ENCODE results near the gene RNF113A.
"Not testable (repeated sequence)": the region's sequence is repeated elsewhere in the genome, so short reads cannot be mapped to it uniquely, and the experiment has no call there.

DNA sequence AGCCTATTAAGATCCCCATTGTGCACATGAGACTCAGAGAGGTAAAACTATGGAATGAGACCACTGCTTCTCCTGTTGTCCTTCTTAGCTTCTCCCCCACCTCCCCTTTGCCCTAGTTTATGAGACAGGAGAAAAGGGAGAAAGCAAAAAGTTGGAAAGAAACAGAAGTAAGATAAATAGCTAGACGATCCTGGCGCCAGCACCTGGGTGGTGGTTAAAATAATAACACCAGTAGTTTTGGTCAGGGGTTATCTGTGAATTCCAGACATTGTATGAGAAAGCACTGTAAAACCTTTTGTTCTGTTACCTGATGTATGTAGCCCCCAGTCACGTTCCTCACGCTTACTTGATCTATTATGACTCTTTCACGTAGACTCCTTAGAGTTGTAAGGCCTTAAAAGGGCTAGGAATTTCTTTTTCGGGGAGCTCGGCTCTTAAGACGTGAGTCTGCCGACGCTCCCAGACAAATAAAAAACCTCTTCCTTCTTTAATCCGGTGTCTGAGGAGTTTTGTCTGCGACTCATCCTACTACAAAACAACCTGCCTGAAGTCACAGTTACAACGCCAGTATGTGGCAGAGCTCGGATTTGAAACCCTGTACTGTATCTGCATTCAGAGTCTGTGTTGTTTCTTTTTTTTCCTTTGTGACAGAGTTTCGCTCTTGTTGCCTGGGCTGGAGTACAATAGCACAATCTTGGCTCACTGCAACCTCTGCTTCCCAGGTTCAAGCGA lies 20.6 kb upstream of the RNF113A start:
- TF ChIP-seq, protein P1, sequence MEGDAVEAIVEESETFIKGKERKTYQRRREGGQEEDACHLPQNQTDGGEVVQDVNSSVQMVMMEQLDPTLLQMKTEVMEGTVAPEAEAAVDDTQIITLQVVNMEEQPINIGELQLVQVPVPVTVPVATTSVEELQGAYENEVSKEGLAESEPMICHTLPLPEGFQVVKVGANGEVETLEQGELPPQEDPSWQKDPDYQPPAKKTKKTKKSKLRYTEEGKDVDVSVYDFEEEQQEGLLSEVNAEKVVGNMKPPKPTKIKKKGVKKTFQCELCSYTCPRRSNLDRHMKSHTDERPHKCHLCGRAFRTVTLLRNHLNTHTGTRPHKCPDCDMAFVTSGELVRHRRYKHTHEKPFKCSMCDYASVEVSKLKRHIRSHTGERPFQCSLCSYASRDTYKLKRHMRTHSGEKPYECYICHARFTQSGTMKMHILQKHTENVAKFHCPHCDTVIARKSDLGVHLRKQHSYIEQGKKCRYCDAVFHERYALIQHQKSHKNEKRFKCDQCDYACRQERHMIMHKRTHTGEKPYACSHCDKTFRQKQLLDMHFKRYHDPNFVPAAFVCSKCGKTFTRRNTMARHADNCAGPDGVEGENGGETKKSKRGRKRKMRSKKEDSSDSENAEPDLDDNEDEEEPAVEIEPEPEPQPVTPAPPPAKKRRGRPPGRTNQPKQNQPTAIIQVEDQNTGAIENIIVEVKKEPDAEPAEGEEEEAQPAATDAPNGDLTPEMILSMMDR (IDR thresholded peaks at IDR 0.05), result not testable (repeated sequence)
- TF ChIP-seq POLR2A, POLR2AphosphoS5 (IDR thresholded peaks at IDR 0.05): not testable (repeated sequence)
